Activated CD4-positive, CD25-positive, alpha-beta regulatory T cell treated with anti-CD3 and anti-CD28 coated beads, Interleukin-2, amount 50 U/mL, for 16 hours (primary cell): ENCODE results near the gene KCNJ1.

ENCODE experiments used
- DNase-seq: peaks from one replicate; pipeline ENCODE4 v3.0.0-alpha.2; 2020; ENCODE audit warnings: low read depth, low spot score

Gene KCNJ1

GRCh38 chr11:128882451-128882850 is 15.4 kb upstream of the KCNJ1 start:
- DNase-seq = no peak

- DNase-seq = no peak
Observed at GRCh38 chr11:128881221-128881620, 14.1 kb upstream of the KCNJ1 start.

GRCh38 chr11:128879817-128880216 is 12.7 kb upstream of the KCNJ1 start:
- no peak for DNase-seq

- no peak for DNase-seq
Observed at GRCh38 chr11:128878455-128878854, 11.4 kb upstream of the KCNJ1 start.

- no peak for DNase-seq
Observed at GRCh38 chr11:128877726-128878125, 10.6 kb upstream of the KCNJ1 start.

- no peak for DNase-seq
Observed at GRCh38 chr11:128876133-128876650, 9.1 kb upstream of the KCNJ1 start.

- no peak for DNase-seq
Observed at GRCh38 chr11:128874427-128874826, 7.3 kb upstream of the KCNJ1 start.

GRCh38 chr11:128872594-128872993 is 5.5 kb upstream of the KCNJ1 start:
- DNase-seq = no peak

GRCh38 chr11:128872094-128872493 is 5.0 kb upstream of the KCNJ1 start:
- no peak for DNase-seq

- DNase-seq = no peak
Observed at GRCh38 chr11:128871168-128871610, 4.1 kb upstream of the KCNJ1 start.

- no peak for DNase-seq
Observed at GRCh38 chr11:128868841-128869671, 2.0 kb upstream of the KCNJ1 start.

- no peak for DNase-seq
Observed at GRCh38 chr11:128865490-128865889, 1.6 kb downstream of the KCNJ1 start.

- DNase-seq = no peak
Observed at GRCh38 chr11:128862908-128863660, 4.0 kb downstream of the KCNJ1 start.

GRCh38 chr11:128862406-128862805 is 4.7 kb downstream of the KCNJ1 start:
- no peak for DNase-seq

GRCh38 chr11:128860571-128861361 is 6.3 kb downstream of the KCNJ1 start:
- DNase-seq = no peak

GRCh38 chr11:128859563-128860441 is 7.3 kb downstream of the KCNJ1 start:
- DNase-seq = peak; percentile 55

- DNase-seq = no peak
Observed at GRCh38 chr11:128857341-128857740, 9.8 kb downstream of the KCNJ1 start.

- DNase-seq = no peak
Observed at GRCh38 chr11:128856241-128856640, 10.9 kb downstream of the KCNJ1 start.

GRCh38 chr11:128854841-128855240 is 12.3 kb downstream of the KCNJ1 start:
- no peak for DNase-seq

- DNase-seq = no peak
Observed at GRCh38 chr11:128853559-128853958, 13.5 kb downstream of the KCNJ1 start.
